Measurements from ENCODE around the gene KRTAP10-6. TPM values are rescaled to one million over a fixed set of nuclear protein-coding genes. Genes with fewer than 3 reads are reported as not detected.
"Not testable (repeated sequence)": the region's sequence is repeated elsewhere in the genome, so short reads cannot be mapped to it uniquely, and the experiment has no call there.

KRTAP10-6 gene
- total RNA-seq, 1 donor from 2014 or later = not detected

- ATAC-seq = no peak
- intact Hi-C loops (cut with DNase I) = no loop called here
- DNase-seq (ENCODE audit: low spot score) = no peak
Observed at GRCh38 chr21:44619886-44620285, 27.6 kb upstream of the KRTAP10-6 start.

DNA sequence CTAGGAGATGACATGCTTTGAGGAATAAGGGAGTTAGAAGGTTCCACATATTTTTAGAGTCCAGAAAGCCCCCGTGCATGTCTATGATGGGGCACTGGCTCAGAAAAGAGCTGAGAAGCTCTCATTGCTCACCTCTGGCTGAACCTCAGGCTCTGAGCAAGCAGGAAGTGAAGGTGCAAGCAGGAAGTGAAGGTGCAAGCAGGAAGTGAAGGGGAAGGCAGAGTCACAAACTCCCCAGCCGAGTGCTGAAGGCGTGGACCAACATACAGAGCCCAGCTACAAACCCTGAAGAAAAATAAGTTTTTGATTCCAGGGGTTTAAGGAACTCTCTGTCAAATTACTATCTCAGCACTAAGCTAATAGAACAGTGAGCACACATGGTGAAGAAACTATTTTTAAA is 26.6 kb upstream of the KRTAP10-6 start:
- no peak for ATAC-seq
- DNase-seq (ENCODE audit: low spot score) = no peak
- intact Hi-C loops (cut with DNase I) = no loop called here

DNA sequence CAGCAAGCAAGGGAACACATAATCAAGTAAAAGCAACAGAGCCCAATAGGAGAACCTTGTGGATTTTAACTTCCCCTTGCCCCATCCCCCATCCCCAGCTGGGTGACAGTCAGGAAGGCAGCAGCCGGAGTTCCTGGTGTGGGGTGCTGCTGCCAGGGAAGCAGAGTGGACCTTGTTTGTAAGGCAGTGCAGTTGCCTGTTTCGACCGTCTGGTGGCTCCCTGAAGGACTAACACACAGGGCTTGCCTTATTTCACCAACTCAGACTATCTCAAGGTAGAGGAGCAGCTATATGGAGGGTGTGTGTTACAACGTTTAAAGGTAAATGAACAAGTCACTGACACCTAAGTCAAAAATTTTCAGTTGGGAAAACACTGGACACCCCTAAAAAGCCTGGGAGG is 26.2 kb upstream of the KRTAP10-6 start:
- peak; percentile 72 for ATAC-seq
- DNase-seq (ENCODE audit: low spot score) = no peak

DNA sequence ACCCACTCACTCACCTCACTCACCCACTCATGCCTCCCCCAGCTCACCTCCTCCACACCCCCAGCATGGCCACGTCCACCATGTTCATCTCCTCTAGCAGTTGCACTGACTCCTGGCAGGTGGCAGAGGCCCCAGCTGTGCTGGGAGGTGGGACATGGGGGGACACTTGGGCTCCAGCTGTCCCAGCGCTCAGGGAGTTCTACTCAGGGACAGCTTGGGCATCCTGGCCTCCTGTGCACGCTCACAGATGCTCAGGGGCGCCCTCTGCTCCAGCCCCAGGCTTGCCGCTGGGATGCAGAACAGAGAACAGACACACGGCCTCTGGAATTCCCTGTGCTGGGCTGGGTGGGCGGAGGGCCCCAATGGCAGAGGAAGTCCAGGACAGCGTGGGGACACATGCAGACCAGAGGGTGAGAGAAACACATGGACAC is 24.8 kb upstream of the KRTAP10-6 start:
- intact Hi-C loops (cut with DNase I) = no loop called here
- DNase-seq (ENCODE audit: low spot score) (no peak), ATAC-seq (no peak)

More for the DNA sequence above, 26.2 kb upstream of the KRTAP10-6 start:
- intact Hi-C loops (cut with DNase I) = no loop called here

- no peak for ATAC-seq
- intact Hi-C loops (cut with DNase I) = no loop called here
Observed at GRCh38 chr21:44616591-44616926, 24.3 kb upstream of the KRTAP10-6 start.

DNA sequence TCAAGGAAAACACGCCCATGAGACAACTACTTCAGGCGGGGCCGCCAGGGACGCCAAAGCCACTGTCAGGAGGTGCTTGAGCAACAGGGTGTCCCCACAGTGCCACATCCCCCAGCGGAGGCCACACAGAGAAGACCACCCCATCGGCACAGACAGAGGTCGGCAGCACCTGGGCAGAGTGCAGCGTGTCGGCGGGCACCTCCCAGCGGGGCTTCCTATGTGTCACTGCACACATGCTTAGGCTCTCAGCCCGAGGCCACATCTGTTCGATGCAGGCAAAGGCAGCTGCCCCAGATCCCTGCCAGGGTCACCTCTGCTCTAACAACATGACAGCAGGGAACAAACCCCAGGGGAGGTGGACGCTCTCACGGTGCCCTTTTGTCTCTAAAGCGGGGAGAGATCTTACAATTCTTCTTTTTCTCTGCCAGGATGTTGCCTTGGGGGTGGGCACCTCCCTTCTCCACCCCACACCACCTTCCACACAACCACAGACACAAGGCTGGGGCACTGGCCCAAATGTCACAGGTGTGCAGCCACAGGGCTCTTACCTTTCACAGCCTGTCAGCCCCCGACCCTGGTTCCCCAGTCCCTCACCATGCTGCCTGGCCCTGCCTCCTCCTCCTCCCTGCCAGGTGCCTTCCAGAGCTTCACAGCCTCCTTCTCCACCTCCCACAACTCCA is 23.7 kb upstream of the KRTAP10-6 start:
- intact Hi-C loops (cut with DNase I) = no loop called here
- no peak for ATAC-seq
- no peak for DNase-seq (ENCODE audit: low spot score)

More at GRCh38 chr21:44616591-44616926, 24.3 kb upstream of the KRTAP10-6 start:
- no peak for DNase-seq (ENCODE audit: low spot score)

- no peak for DNase-seq (ENCODE audit: low spot score)
- ATAC-seq = no peak
- intact Hi-C loops (cut with DNase I) = no loop called here
Observed at GRCh38 chr21:44615466-44615865, 23.2 kb upstream of the KRTAP10-6 start.

- intact Hi-C loops (cut with DNase I) = no loop called here
- DNase-seq (ENCODE audit: low spot score) = no peak
- no peak for ATAC-seq
Observed at GRCh38 chr21:44614961-44615391, 22.7 kb upstream of the KRTAP10-6 start.

DNA sequence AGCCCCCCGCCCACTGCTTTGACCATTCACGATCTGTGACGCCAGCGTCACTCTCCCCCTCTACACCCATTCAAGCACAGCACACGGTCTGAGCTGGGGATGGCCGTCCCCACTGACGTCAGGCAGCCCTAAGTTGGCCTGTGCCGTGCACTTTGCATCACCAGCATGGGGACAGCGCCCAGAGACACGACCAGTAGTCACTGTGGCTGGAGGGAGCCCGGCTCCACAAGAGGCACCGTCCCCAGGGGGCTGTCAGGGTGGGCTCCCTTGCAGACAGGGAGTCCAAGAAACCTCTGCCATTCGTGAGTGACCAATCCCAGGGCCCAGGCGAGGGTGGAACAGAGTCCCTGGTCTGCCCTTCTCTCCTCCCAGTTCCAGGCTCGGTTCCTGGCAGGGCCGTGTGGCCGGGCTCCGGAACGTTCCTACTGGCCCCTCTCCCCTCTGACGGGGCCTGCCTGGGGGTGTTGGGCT is 21.9 kb upstream of the KRTAP10-6 start:
- DNase-seq (ENCODE audit: low spot score) (no peak), ATAC-seq (no peak)
- intact Hi-C loops (cut with DNase I) = no loop called here

- ATAC-seq (no peak), DNase-seq (ENCODE audit: low spot score) (no peak)
- intact Hi-C loops (cut with DNase I) = no loop called here
Observed at GRCh38 chr21:44613386-44614155, 21.3 kb upstream of the KRTAP10-6 start.

DNA sequence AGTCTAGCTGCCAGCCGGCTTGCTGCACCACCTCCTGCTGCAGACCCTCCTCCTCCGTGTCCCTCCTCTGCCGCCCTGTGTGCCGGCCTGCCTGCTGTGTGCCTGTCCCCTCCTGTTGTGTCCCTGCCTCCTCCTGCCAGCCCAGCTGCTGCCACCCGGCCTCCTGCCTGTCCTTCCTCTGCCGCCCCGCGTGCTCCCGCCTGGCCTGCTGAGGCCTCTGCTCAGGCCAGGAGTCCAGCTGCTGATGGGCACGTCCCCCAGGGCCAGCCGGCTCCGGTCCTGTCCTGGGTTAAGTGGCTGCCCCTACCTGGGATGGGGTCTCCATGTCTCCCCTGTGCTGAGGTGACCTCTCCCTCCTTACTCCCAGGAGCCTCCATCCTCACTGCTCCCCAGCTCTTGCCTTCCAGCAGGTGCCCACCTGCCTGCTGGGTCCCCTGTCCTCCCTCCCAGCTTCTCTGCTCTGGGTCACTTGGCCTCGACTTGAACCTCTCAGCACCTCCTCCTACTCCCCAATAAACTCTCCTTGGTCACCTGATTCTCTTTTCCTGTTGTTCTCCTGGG is 20.4 kb upstream of the KRTAP10-6 start:
- no peak for ATAC-seq
- DNase-seq (ENCODE audit: low spot score) = no peak
- intact Hi-C loops (cut with DNase I) = no loop called here

DNA sequence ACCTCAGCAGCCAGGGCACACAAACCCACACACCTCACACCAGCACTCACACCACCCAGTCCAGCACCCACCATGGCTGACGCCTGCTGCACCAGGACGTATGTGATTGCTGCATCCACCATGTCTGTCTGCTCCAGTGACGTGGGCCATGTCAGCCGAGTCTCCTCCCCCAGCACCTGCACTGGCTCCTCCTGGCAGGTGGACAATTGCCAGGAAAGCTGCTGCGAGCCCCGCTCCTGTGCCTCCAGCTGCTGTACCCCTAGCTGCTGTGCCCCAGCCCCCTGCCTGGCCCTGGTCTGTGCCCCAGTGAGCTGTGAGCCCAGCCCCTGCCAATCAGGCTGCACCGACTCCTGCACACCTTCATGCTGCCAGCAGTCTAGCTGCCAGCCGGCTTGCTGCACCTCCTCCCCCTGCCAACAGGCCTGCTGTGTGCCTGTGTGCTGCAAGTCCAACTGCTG is 19.8 kb upstream of the KRTAP10-6 start, which contains the start of gene KRTAP10-8:
Gene KRTAP10-8, plus strand, starts transcription at position 51 of the 458 bp plus-strand sequence. Its CDS starts 22 bp downstream, at position 73.
- DNase-seq (ENCODE audit: low spot score) (no peak), ATAC-seq (no peak)
- intact Hi-C loops (cut with DNase I) = no loop called here

- no peak for DNase-seq (ENCODE audit: low spot score)
- intact Hi-C loops (cut with DNase I) = no loop called here
- ATAC-seq = no peak
Observed at GRCh38 chr21:44611551-44611950, 19.2 kb upstream of the KRTAP10-6 start.

GRCh38 chr21:44610157-44610843 is 18.0 kb upstream of the KRTAP10-6 start:
- intact Hi-C loops (cut with DNase I); DNase-seq (ENCODE audit: low spot score); ATAC-seq: not testable (repeated sequence)

DNA sequence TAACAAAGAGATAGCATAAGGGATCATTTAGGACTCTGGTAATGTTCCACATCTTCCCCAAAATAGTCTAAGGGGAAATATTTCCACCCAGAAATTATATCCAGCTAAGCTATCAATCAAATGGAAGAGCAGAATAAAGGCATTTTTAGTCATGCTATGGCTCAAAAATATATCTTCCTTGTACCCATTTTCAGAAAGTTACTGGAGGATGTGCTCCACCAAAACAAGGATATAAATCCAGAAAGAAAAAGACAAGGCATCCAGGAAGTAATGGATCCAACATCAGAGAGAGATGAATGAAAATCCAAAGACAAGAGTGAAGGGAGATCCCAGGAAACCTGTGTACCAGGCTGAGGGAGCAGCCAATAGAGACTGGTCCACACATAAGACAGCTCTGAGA is 16.9 kb upstream of the KRTAP10-6 start:
- DNase-seq (ENCODE audit: low spot score) = no peak
- intact Hi-C loops (cut with DNase I) = no loop called here
- ATAC-seq = no peak

DNA sequence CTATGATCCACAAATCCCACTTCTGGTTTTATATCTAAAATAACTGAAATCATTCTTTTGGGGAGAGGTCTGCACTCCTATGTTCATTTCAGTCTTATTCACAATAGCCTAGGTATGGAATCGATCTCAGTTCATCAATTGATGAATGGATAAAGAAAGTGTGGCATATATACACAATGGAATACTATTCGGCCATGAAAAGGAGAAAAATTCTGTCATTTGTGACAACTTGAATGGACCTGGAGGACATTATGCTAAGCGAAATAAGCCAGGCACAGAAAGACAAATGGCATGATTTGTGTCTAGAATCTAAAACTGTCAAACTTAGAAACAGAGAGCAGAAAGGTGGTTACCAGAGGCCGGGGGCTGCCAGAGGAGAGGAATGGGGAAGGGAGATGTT is 14.2 kb upstream of the KRTAP10-6 start:
- intact Hi-C loops (cut with DNase I) = no loop called here
- ATAC-seq = no peak
- DNase-seq (ENCODE audit: low spot score) = no peak

- intact Hi-C loops (cut with DNase I) = no loop called here
- ATAC-seq = no peak
- DNase-seq (ENCODE audit: low spot score) = no peak
Observed at GRCh38 chr21:44603911-44604310, 11.6 kb upstream of the KRTAP10-6 start.

DNA sequence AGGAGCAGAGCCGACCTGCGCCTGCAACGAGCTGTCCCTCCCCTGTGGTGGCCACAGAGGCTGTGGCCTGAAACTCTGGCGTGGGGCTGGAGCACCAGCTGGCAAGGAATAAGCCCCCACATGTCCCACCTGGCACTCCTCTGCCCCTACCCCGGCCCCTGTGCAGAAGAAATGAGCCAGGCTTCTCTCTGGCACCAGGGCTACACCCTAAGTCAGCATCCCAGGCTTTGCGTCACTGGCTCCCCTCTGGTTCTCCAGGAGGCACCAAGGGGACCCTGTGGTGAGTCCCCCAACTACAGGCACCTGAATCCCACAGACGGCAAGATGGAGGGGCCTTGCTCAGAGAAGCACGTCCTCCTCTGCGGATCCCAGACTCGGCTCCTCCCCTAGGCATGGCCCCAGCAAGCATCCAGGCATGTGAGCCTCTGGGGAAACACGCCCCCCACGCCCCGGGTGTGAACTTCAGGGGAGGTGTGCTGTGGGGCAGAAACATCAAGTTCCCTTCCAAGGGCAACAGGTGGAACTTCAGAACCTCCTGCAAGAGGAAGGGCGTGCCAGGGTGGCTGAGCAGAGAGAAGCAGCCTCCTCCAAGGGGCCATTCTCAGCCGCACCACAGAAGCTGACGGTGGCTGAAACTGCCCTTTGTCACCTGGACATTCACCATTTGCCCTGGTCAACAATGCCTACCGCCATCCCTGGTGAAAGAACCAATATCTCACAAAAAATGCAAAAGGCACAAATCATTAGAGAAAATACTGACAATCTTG is 11.0 kb upstream of the KRTAP10-6 start:
- ATAC-seq = no peak

GRCh38 chr21:44602463-44602850 is 10.2 kb upstream of the KRTAP10-6 start:
- ATAC-seq (no peak), DNase-seq (ENCODE audit: low spot score) (no peak)
- intact Hi-C loops (cut with DNase I) = no loop called here

More for the DNA sequence above, 11.0 kb upstream of the KRTAP10-6 start:
- no peak for DNase-seq (ENCODE audit: low spot score)
- intact Hi-C loops (cut with DNase I) = no loop called here

Measured in sciatic nerve (tissue), 2 donors.